Mucosa of stomach (tissue), 1 donor: ENCODE data around the gene FBXO21.

ENCODE experiments used
- H3K27me3 ChIP-seq: one replicate; pipeline ENCODE4 v1.7.0; 2013; ENCODE audit warnings: mild to moderate bottlenecking, low read length; ENCODE audit not compliant: control insufficient read depth, insufficient read depth
- H3K36me3 ChIP-seq: one replicate; pipeline ENCODE4 v1.7.0; 2013; ENCODE audit warnings: low read length; ENCODE audit not compliant: control insufficient read depth, insufficient read depth
- H3K4me1 ChIP-seq: one replicate; pipeline ENCODE4 v1.7.0; 2013; ENCODE audit warnings: mild to moderate bottlenecking, low read length; ENCODE audit not compliant: control insufficient read depth, insufficient read depth
- H3K4me3 ChIP-seq: one replicate; pipeline ENCODE4 v1.7.0; 2013; ENCODE audit warnings: low read length
- H3K9ac ChIP-seq: one replicate; pipeline ENCODE4 v1.7.0; 2013; ENCODE audit warnings: mild to moderate bottlenecking, low read length, moderate library complexity
- H3K9me3 ChIP-seq: one replicate; pipeline ENCODE4 v1.7.0; 2013; ENCODE audit warnings: mild to moderate bottlenecking, low read length, moderate library complexity; ENCODE audit not compliant: control insufficient read depth
- donor health status: Pancreatic carcinoma.

FBXO21 gene

GRCh38 chr12:117093918-117094630, 96.2 kb downstream of the FBXO21 start:
- H3K36me3 ChIP-seq, result no peaks in the 10 kb centered on the region
- H3K9me3 ChIP-seq, result no peaks in the 10 kb centered on the region
- no peaks in the 10 kb centered on the region for H3K27me3 ChIP-seq
- no peak overlapping the region for H3K4me3 ChIP-seq
- no peak overlapping the region for H3K9ac ChIP-seq
- peaks cover 75% of the 10 kb centered on the region for H3K4me1 ChIP-seq

DNA sequence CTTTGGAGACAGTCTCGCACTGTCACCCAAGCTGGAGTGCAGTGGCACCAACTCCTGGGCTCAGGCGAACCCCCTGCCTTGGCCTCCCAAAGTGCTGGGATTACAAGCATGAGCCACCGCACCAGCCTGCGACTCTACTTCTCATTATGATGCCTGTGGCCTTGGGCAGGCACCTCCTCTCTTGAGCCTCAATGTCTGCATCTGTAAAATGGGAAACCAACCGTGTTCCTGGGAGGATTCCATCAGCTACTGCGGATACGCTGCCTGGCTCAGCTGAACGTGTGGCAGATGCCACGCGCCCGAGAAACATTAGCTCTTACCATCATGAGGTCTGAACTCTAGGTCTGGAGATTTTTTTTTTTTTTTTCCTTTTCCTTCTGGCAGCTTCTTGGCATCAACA, 96.8 kb downstream of the FBXO21 start:
- Histone ChIP-seq H3K9ac (no peak overlapping the region), H3K4me1 (peaks cover 81% of the 10 kb centered on the region), H3K36me3 (no peaks in the 10 kb centered on the region), H3K9me3 (no peaks in the 10 kb centered on the region), H3K27me3 (no peaks in the 10 kb centered on the region), H3K4me3 (no peak overlapping the region)

- H3K9ac ChIP-seq, result no peak overlapping the region
- no peaks in the 10 kb centered on the region for H3K36me3 ChIP-seq
- H3K4me1 ChIP-seq, result peaks cover 81% of the 10 kb centered on the region
- no peak overlapping the region for H3K4me3 ChIP-seq
- no peaks in the 10 kb centered on the region for H3K27me3 ChIP-seq
- no peaks in the 10 kb centered on the region for H3K9me3 ChIP-seq
These were observed 97.4 kb downstream of the FBXO21 start for GRCh38 chr12:117092886-117093285.

DNA sequence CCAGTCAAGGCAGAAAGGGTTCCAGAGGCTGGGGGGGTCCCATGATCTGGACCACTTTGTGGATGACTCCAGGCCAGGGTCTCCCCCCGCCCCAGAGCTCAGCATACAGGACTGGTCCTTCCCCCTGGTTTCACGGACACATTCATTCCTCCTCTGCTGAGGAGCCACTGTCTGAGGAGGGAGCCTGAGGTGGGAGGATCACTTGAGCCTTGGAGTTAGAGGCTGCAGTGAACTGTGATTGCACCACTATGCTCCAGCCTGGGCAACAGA, 97.8 kb downstream of the FBXO21 start:
- Histone ChIP-seq H3K27me3 (no peaks in the 10 kb centered on the region), H3K36me3 (no peaks in the 10 kb centered on the region), H3K4me1 (peaks cover 79% of the 10 kb centered on the region), H3K9me3 (no peaks in the 10 kb centered on the region), H3K9ac (no peak overlapping the region), H3K4me3 (no peak overlapping the region)
